HEK293 (cell line): Measurements from ENCODE around the gene NFATC1.

Source experiments
- IKZF3 ChIP-seq: fragments of 450-650 bp; IDR thresholded peaks from 2 replicates; pipeline ENCODE4 v1.5.0; 2018; ENCODE audit warnings: missing biosample characterization, mild to moderate bottlenecking, missing genetic modification characterization, moderate library complexity
- MZF1 ChIP-seq: fragments of 450-650 bp; formaldehyde crosslinking; IDR thresholded peaks from 2 replicates; pipeline ENCODE4 v1.5.1; 2017; ENCODE audit warnings: missing biosample characterization, missing genetic modification characterization, borderline replicate concordance
- PATZ1 ChIP-seq: fragments of 450-650 bp; formaldehyde crosslinking; IDR thresholded peaks from 2 replicates; pipeline ENCODE4 v1.5.1; 2016; ENCODE audit warnings: missing biosample characterization, missing genetic modification characterization
- PBX3 ChIP-seq: sonication (generic); formaldehyde crosslinking; IDR thresholded peaks from 2 replicates; pipeline ENCODE4 v1.8.1; 2022; ENCODE audit warnings: mild to moderate bottlenecking, moderate library complexity, missing genetic modification reagents
- PRDM1 ChIP-seq: fragments of 450-650 bp; formaldehyde crosslinking; IDR thresholded peaks from 2 replicates; pipeline ENCODE4; 2016; ENCODE audit warnings: missing biosample characterization, missing genetic modification characterization
- PRDM4 ChIP-seq: fragments of 450-650 bp; formaldehyde crosslinking; IDR thresholded peaks from 2 replicates; pipeline ENCODE4 v1.5.1; 2017; ENCODE audit warnings: missing biosample characterization, missing genetic modification characterization
- YY2 ChIP-seq: fragments of 450-650 bp; formaldehyde crosslinking; IDR thresholded peaks from 2 replicates; pipeline ENCODE4 v1.5.1; 2016; ENCODE audit warnings: missing biosample characterization, missing genetic modification characterization
- ZFP3 ChIP-seq: fragments of 450-650 bp; formaldehyde crosslinking; IDR thresholded peaks from 2 replicates; pipeline ENCODE4 v1.5.1; 2016; ENCODE audit warnings: low read depth, missing biosample characterization, missing genetic modification characterization
- ZNF132 ChIP-seq: fragments of 450-650 bp; formaldehyde crosslinking; IDR thresholded peaks from 2 replicates; pipeline ENCODE4 v1.5.1; 2017; ENCODE audit warnings: missing biosample characterization, missing genetic modification characterization, borderline replicate concordance
- ZNF148 ChIP-seq: fragments of 450-650 bp; formaldehyde crosslinking; IDR thresholded peaks from 2 replicates; pipeline ENCODE4 v1.5.0; 2017; ENCODE audit warnings: missing biosample characterization, missing genetic modification characterization, borderline replicate concordance
- ZNF354C ChIP-seq: fragments of 450-650 bp; formaldehyde crosslinking; IDR thresholded peaks from 2 replicates; pipeline ENCODE4 v1.5.1; 2016; ENCODE audit warnings: missing biosample characterization, missing genetic modification characterization, low read depth, borderline replicate concordance
- ZNF362 ChIP-seq: fragments of 450-650 bp; formaldehyde crosslinking; IDR thresholded peaks from 2 replicates; pipeline ENCODE4 v1.5.1; 2016; ENCODE audit warnings: missing biosample characterization, missing genetic modification characterization
- ZNF366 ChIP-seq: fragments of 450-650 bp; formaldehyde crosslinking; conservative IDR thresholded peaks from 2 replicates; pipeline ENCODE4 v1.5.1; 2016; ENCODE audit warnings: missing biosample characterization, missing genetic modification characterization
- ZNF404 ChIP-seq: fragments of 450-650 bp; formaldehyde crosslinking; IDR thresholded peaks from 2 replicates; pipeline ENCODE4 v1.5.1; 2017; ENCODE audit warnings: missing biosample characterization, missing genetic modification characterization
- ZNF416 ChIP-seq: fragments of 450-650 bp; formaldehyde crosslinking; IDR thresholded peaks from 2 replicates; pipeline ENCODE4 v1.5.1; 2016; ENCODE audit warnings: missing biosample characterization, missing genetic modification characterization
- ZNF529 ChIP-seq: fragments of 450-650 bp; formaldehyde crosslinking; IDR thresholded peaks from 2 replicates; pipeline ENCODE4 v1.5.1; 2017; ENCODE audit warnings: missing genetic modification characterization, missing biosample characterization; ENCODE audit not compliant: insufficient replicate concordance
- ZNF548 ChIP-seq: fragments of 450-650 bp; formaldehyde crosslinking; IDR thresholded peaks from 2 replicates; pipeline ENCODE4 v1.5.1; 2016; ENCODE audit warnings: missing biosample characterization, missing genetic modification characterization
- ZNF561 ChIP-seq: fragments of 450-650 bp; IDR thresholded peaks from 2 replicates; pipeline ENCODE4 v1.5.1; 2018; ENCODE audit warnings: missing biosample characterization, missing genetic modification characterization, borderline replicate concordance
- ZNF580 ChIP-seq: fragments of 450-650 bp; formaldehyde crosslinking; IDR thresholded peaks from 2 replicates; pipeline ENCODE4 v1.5.1; 2016; ENCODE audit warnings: missing biosample characterization, missing genetic modification characterization
- ZNF585B ChIP-seq: fragments of 450-650 bp; formaldehyde crosslinking; IDR thresholded peaks from 2 replicates; pipeline ENCODE4 v1.5.1; 2016; ENCODE audit warnings: missing biosample characterization, missing genetic modification characterization
- ZNF639 ChIP-seq: fragments of 450-650 bp; formaldehyde crosslinking; IDR thresholded peaks from 2 replicates; pipeline ENCODE4 v1.5.1; 2016; ENCODE audit warnings: missing biosample characterization, missing genetic modification characterization
- ZNF658 ChIP-seq: fragments of 450-650 bp; formaldehyde crosslinking; IDR thresholded peaks from 2 replicates; pipeline ENCODE4; 2016; ENCODE audit warnings: missing biosample characterization, missing genetic modification characterization
- ZNF701 ChIP-seq: fragments of 450-650 bp; formaldehyde crosslinking; IDR thresholded peaks from 2 replicates; pipeline ENCODE4 v1.5.1; 2016; ENCODE audit warnings: missing biosample characterization, missing genetic modification characterization
- ZNF843 ChIP-seq: fragments of 450-650 bp; formaldehyde crosslinking; IDR thresholded peaks from 2 replicates; pipeline ENCODE4 v1.5.1; 2016; ENCODE audit warnings: missing biosample characterization, missing genetic modification characterization
- ZSCAN16 ChIP-seq: fragments of 450-650 bp; formaldehyde crosslinking; IDR thresholded peaks from 2 replicates; pipeline ENCODE4 v1.5.1; 2016; ENCODE audit warnings: missing biosample characterization, missing genetic modification characterization
- ZSCAN4 ChIP-seq: fragments of 450-650 bp; formaldehyde crosslinking; IDR thresholded peaks from 2 replicates; pipeline ENCODE4 v1.5.1; 2017; ENCODE audit warnings: missing biosample characterization, missing genetic modification characterization

Gene NFATC1

GRCh38 chr18:79393635-79394533 is 1.8 kb upstream of the NFATC1 start (continued):
- no peak for TF ChIP-seq ZNF354C (tag by site-specific recombination)
- peak; percentile 75 for TF ChIP-seq ZNF366 (tag by site-specific recombination)
- peak; percentile 65 for TF ChIP-seq PATZ1 (tag by site-specific recombination)
- no peak for TF ChIP-seq ZNF132 (tag by site-specific recombination)
- TF ChIP-seq ZNF548 (tag by site-specific recombination) = no peak
- no peak for TF ChIP-seq ZNF148 (tag by site-specific recombination)
- TF ChIP-seq PRDM4 (tag by site-specific recombination) = 0 out of 2 replicates have a peak, but pooled peaks have one; percentile 38
- no peak for TF ChIP-seq PRDM1
- TF ChIP-seq MZF1 (tag by site-specific recombination) = 0 out of 2 replicates have a peak, but pooled peaks have one; percentile 43
- TF ChIP-seq ZSCAN4 = no peak
- TF ChIP-seq ZNF843 (tag by site-specific recombination) = peak; percentile 34; the same call in 1 of the 2 replicates
- TF ChIP-seq IKZF3 (tag by site-specific recombination) = peak; percentile 72
- TF ChIP-seq ZNF701 (tag by site-specific recombination) = no peak
- no peak for TF ChIP-seq YY2 (tag by site-specific recombination)
- TF ChIP-seq ZNF561 = peak; percentile 100
- TF ChIP-seq ZSCAN16 (tag by site-specific recombination) = no peak
- no peak for TF ChIP-seq ZNF404
- no peak for TF ChIP-seq ZNF362
- TF ChIP-seq ZNF416 = no peak
- no peak for TF ChIP-seq ZNF639 (tag by site-specific recombination)
- TF ChIP-seq ZFP3 (tag by site-specific recombination) = no peak
- TF ChIP-seq ZNF529 (tag by site-specific recombination) = no peak
- TF ChIP-seq PBX3 (CRISPR knock-in tag) = no peak
- no peak for TF ChIP-seq ZNF585B (tag by site-specific recombination)
- TF ChIP-seq ZNF580 (tag by site-specific recombination) = no peak
- TF ChIP-seq ZNF658 (tag by site-specific recombination) = no peak
